Upper lobe of left lung (tissue), 4 donors: ENCODE measurements around the gene USP15.

Source experiments
- CTCF ChIP-seq, 6 experiments: fragments of 450-650 bp in 4 of 6; fragments of 200-600 bp in 2 of 6; sonication (generic) in 2 of 6; IDR thresholded peaks; one replicate each; pipeline ENCODE4 v1.5.1; 2016 to 2019; ENCODE audit warnings: antibody characterized with exemption in 6 of 6
- EP300 ChIP-seq, 4 donors: sonication (generic); formaldehyde crosslinking; IDR thresholded peaks; one replicate each; pipeline ENCODE4 v1.5.1; 2017; ENCODE audit warnings: antibody characterized with exemption in 4 of 4, control low read depth in 2 of 4
- POLR2A ChIP-seq, 4 donors: fragments of 450-650 bp; IDR thresholded peaks; one replicate each; pipeline ENCODE4 v1.5.1; 2016 to 2017; ENCODE audit warnings: antibody characterized with exemption in 4 of 4, mild to moderate bottlenecking in 2 of 4
- POLR2AphosphoS5 ChIP-seq, 2 donors: sonication (generic); formaldehyde crosslinking; IDR thresholded peaks; one replicate each; pipeline ENCODE4 v1.5.1; 2017; ENCODE audit warnings: antibody characterized with exemption in 2 of 2

DNA sequence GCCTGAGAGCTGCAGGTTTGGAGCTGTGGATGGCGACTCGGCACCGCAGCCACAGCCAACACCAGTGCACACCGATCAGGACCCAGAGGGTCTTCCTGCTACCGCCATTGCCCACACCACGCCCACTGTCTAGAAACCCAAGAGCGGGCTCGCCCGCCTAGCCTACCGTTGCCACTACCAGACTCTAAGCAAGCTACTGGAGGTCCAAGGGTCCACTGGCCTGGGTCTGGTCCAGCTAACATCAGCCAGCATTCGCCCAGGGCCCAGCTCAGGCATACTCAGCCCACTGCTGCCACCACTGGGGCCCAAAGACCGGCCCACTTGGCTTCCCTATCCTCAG, 175.9 kb downstream of the USP15 start:
- TF ChIP-seq CTCF (IDR thresholded peaks at IDR 0.05) (no peak), EP300 (IDR thresholded peaks at IDR 0.05) (no peak), POLR2A (IDR thresholded peaks at IDR 0.05) (no peak), POLR2AphosphoS5 (IDR thresholded peaks at IDR 0.05) (no peak)
